OCI-LY7 (cell line): Measurements from ENCODE around the gene ANKK1.

Source experiments
- CTCF ChIP-seq: fragments of 200-600 bp; sonication (generic); conservative IDR thresholded peaks from 2 replicates; pipeline ENCODE4 v1.5.1; 2014; ENCODE audit warnings: mild to moderate bottlenecking, antibody characterized with exemption, low read length, moderate library complexity, mixed read lengths
- EZH2phosphoT487 ChIP-seq: fragments of 200-600 bp; sonication (generic); IDR thresholded peaks from 2 replicates; pipeline ENCODE4 v1.6.1; 2018; ENCODE audit warnings: low read depth, borderline replicate concordance, mild to moderate bottlenecking, mixed run types, antibody characterized with exemption, low read length, moderate library complexity, mixed read lengths

GRCh38 chr11:113375402-113375801 is 12.2 kb upstream of the ANKK1 start:
- TF ChIP-seq CTCF (no peak), EZH2phosphoT487 (no peak)
